ENCODE measurements around the gene ATXN1.

ATXN1 gene

DNA sequence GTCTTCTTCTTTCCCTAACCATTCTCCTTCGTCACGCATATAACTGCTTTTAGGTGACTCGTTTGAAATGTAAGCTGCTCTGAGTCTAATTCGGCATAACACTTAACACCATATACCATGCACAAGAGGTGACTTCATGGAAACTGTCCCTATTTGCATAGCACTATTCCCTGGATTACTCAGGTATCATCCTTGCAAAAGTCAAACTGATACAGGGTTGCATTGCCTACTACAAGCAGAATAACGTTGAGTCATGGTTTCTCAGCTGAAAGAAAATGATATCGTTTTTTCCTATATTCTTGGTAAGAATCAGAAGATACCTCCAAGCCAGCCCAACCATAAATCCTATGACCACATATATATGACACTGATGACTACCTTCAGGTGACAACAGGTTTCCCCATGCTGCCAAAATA lies 227.5 kb downstream of the ATXN1 start:
- DNase-seq (ENCODE audit: low spot score): no peak

GRCh38 chr6:16533210-16533609 lies 228.1 kb downstream of the ATXN1 start:
- no peak for DNase-seq (ENCODE audit: low spot score)

GRCh38 chr6:16527691-16528090 lies 233.6 kb downstream of the ATXN1 start:
- peak; percentile 39 for DNase-seq (ENCODE audit: low spot score)

DNA sequence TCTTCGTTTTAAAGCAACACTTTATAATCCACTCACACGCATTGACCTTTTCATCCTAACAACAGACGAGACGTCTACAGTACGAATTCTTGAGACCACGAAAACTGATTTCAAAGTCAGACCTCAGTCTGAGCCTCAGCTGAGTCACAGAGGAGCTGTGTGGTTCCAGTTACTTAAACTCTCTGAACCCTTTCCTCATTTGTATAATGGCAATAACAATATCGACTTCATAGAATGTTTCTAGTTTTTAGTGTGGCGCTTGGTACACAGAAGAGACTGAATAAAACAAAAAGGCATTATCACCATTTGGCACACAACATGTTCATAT lies 236.9 kb downstream of the ATXN1 start:
- DNase-seq (ENCODE audit: low spot score): no peak

DNA sequence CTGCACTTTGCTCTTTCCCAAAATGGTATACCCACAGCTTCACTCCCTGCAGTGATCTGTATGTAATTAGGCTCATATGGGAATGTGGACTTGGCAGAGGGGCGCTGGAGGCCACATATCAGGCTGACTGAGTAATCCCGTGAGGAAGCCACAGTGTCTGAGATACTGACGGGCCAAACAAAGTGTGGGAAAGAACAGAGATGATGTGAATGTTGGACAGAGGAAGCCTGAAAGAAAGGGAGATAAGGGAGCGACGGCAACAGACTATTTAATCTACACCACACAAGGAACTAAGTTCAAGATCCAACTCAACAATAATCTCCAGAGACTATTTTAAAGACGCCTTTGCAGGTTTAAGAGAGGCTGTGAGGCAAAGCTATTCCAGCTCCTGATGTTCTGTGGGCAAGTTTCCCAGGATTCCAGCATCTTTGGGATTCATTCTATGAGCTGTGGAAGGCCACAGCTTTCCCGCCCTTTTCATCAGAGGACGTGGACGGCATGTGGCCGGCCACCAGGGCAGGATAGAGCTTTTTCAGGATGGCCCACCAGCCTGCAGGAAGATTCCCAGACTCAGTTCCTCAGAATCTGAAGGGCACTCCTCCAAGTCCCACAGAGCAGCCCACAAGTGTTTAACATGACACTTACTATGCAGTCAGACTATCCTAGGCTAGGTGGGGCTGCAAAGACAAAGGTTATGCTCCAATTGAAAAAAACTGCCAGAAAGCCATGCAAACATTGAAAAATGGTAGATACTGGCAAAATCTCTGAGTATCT lies 237.5 kb downstream of the ATXN1 start:
- DNase-seq (ENCODE audit: low spot score): no peak

- no peak for DNase-seq (ENCODE audit: low spot score)
Observed at GRCh38 chr6:16522937-16523336, 238.3 kb downstream of the ATXN1 start.

DNA sequence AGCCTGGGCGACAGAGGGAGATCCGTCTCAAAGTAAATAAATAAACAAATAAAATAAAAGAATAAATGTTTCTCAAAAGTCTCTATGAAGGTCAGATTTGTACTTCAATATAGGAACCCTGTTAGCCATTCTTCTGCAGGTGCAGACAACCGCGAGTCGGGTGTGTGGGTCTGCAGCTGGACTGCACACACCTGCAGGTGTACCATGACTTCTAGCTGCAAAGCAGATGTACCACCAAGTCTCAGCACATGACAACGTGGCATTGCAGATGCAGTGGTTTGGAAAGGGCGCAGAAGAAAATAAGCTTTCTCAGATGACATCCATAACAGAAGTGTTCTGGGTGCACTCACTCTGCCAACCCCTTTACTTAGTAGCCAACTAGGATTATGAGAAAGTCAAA lies 239.7 kb downstream of the ATXN1 start:
- no peak for DNase-seq (ENCODE audit: low spot score)

DNA sequence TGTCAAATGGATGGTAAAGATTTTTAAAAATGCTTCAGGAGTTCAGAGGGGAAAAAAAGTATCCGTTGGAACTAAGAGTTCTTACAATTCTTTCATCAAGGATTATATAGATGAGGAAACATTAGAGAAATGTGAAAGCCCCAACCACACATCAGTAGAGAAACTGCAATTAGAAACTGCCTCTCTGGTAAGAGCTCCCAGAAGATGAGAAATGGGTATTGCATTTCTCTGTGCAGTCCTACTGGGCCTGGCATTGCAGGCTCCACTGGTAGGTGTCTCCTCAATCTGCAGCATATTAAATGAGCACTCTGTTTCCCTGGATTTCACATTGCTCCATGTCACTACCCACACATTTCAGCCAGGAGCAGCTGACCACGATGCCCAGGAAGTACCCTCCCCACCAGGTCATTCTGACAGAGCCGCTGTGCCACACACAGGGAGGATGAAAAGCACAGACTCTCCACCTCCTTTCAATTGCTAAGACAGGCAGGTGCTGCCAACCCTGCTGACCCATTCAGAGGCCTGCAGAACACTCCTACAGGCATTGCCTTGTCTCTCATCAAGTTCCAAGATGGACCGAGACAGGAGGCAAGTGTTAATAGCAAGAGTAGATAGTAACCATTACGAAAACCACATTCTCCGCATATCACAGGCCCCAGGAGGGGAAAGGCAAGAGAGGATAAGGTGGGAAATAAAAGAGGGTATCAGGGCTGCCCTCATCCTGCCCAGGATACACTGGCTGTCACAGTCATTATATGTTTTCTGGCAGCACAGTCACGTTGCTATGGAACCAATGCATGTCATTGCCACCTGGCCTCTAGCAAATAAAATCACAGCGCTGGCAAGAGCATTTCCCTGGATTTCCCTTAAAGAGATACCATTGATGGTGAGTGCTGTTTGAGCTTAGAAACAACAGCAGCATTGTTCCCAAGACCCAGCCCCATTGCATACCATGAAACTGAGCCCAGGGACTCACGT lies 241.7 kb downstream of the ATXN1 start:
- DNase-seq (ENCODE audit: low spot score): peak; percentile 89

GRCh38 chr6:16518265-16518664 lies 243.0 kb downstream of the ATXN1 start:
- no peak for DNase-seq (ENCODE audit: low spot score)

DNA sequence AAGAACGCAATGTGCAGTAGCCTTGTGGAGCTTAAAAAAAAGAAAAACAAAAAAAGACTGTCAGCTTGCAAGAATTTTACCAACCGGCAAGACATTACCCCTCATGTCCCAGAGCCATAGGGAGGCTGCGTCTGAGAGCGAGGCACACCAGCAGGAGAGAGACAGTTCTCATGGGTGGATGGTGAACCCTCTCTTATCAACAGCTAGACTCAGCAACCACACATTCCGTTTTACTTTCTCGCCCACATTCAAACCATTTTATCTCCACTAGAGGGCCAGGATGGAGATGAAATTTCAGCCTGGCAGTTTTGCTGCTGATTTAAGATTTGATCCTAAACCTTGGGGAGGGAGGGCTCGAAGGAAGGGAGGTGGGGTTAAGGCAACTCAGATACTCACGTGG lies 247.0 kb downstream of the ATXN1 start:
- peak; percentile 45 for DNase-seq (ENCODE audit: low spot score)

GRCh38 chr6:16512544-16513290 lies 248.5 kb downstream of the ATXN1 start:
- DNase-seq (ENCODE audit: low spot score): no peak

DNA sequence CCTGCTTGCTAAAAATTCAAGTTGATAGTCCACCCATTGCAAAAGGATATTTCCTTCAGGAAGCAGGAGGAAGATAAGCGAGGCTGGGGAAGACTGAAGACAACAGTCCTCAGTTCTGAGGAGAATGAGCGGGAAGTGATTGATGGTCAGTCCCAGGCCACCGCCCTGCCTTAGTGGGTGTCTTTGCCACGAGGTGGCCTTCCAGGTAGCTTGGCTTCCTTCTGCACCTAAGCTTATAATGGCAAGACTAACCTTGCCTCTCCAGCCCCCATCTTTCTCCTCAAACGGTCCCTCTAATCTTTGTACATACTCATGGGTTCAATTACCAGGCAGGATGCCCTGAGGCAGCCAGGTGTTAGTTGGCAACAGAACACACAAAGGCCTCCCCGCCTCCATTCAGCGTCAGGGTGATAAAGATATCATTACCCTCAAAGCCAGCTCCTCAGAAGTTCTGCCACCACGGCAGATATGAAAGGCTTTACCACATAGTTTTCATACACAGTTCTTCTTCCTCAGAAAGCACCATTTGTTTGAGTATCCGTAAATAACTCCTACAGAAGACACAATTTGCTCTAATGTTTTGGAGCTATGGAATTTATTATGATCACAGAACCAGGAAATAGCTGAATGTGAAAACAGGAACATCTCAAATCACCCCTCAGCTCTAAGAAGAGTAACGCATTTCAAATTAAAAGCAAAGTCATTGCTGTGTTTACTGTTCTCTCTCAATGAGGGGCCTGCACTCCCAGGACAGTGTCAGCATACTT lies 249.4 kb downstream of the ATXN1 start:
- DNase-seq (ENCODE audit: low spot score): no peak

DNA sequence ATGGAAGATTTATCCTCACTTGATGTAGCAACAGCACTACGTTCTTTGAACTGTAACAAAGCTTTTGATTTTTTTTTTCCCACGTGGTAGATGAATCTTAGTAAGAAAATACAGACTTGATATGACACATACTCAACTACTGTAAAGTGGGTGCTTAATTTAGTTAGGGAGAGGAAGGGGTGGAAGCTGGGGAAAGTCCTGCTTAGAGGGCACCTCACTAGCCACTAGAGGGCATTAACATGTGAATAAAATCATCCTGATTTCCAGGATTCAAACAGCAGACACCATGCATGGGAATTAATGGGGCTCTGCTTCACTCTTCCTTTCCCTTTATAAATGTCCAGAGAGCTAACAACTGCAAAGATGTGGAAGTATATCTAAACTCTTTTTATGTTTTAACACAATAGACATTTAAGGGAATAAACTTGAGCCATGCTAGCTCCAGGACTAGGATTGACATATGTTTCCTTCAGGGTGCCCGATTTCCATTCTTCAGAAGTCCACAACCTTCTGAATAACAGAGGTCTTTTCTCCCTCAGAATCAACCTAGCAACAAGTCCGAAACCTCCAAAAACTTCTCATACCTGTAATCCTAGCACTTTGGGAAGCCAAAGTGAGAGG lies 250.1 kb downstream of the ATXN1 start:
- DNase-seq (ENCODE audit: low spot score): peak; percentile 44

DNA sequence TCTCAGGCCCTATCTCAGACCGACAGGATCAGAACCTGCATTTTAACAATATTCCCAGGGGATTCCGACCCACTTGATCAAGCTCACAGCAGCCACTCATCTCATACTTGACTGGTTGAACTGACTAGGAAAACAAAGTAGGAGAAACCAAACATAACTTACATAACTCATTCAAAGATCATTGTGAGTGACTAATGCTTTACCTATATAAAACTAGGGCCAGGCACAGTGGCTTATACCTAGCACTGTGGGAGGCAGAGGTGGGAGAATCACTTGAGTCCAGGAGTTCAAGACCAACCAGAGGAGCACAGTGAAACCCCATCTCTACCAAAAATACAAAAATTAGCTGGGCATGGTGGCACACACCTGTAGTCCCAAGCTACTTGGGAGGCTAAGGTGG lies 251.0 kb downstream of the ATXN1 start:
- no peak for DNase-seq (ENCODE audit: low spot score)

- no peak for DNase-seq (ENCODE audit: low spot score)
Observed at GRCh38 chr6:16508959-16509358, 252.3 kb downstream of the ATXN1 start.

DNA sequence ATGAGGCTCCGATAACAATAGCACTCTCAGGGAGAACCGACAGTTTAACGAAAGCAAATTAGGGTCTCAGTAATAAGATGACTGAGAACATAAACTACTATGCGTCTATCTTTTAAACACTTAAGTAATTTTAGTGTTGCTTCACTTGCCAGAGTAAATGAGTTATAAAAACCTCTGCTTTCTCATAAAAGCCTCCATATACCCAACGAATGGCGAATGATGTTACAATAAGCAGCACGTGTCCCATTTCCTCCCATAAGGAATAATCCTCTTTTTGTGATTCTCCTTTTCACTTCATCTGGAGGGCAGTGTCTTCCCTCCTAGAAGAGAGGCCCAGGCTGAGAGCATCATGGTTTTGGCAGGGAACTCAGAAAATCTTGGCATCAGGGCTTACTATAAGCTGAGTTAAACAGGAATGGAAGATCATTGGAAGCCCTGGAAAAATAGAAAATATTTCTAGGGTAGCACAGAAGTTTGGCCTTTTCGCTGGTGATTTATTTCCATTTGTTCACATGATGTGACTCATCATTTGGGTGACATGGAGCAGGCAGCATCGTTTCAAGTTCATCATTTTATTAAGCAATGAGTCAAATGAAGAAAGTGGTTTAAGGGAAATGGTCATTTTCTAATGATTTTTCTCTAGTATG lies 255.4 kb downstream of the ATXN1 start:
- no peak for DNase-seq (ENCODE audit: low spot score)

DNA sequence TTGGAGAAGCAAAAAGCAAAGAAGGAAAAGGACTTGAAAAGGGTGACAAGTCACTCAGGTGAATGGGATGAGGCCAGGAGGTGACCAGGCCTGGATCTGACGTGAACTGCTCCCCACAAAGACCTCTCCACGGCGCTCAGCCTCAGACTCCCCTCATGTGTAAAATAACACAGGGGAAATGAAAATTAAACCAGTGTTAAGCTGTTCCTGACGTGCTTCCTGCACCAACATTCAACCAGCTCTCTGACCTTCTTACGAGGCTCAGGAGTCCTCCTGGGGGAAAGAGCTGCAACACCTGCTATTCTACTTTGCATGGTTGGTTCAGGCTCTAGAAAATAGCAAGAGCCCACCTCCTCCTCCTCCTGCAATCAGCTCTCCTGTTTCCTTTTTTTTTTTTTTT lies 256.7 kb downstream of the ATXN1 start:
- DNase-seq (ENCODE audit: low spot score): no peak

- no peak for DNase-seq (ENCODE audit: low spot score)
Observed at GRCh38 chr6:16503970-16504415, 257.3 kb downstream of the ATXN1 start.

DNA sequence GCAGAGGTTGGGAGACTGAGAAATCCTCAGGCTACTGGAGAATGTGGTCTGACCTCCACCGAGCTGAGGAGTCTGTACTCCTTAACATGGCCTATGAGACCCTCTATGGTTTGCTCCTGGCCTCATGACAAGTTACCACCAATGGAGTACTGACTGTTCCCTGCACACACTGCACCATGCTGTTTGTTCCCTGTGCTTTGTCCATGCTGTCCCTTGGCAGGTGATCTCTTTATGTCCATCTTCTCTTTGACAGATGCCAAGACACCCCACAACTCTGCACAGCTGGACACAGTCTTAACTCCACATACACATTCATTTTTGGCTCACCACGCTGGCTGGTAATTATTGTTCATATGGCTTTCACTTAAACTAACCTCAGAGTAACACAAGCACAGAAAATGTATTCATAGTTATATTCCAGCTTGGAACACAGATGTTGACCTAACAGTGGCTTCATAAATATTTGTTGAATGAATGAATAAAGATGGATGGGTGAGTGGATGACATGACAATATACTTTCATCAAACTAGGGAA lies 258.0 kb downstream of the ATXN1 start:
- no peak for DNase-seq (ENCODE audit: low spot score)

DNA sequence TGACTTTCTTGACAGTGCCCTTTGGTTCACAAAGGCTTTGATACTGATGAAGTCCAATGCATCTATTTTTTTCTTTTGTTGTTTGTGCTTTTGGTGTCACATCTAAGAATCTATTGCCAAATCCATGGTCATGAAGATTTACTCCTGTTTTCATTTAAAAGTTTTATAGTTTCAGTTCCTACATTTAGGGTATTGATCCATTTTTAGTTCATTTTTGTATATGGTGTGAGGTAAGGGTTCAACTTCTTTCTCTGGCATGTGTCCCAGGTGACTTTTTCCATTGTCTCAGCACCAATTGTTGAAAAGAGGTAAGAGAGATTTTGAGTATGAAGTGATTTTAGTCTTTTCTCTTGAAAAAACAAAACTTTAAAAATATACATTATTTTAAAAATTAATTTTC lies 262.3 kb downstream of the ATXN1 start:
- DNase-seq (ENCODE audit: low spot score): no peak
